Right atrium auricular region (tissue), 2 donors: ENCODE measurements around the gene SRD5A2. TPM values are rescaled to one million over a fixed set of nuclear protein-coding genes. Genes with fewer than 3 reads are reported as not detected.
"Not testable (repeated sequence)": the region's sequence is repeated elsewhere in the genome, so short reads cannot be mapped to it uniquely, and the experiment has no call there.

Source experiments
- DNase-seq: peaks from one replicate; pipeline ENCODE4 v3.0.0-alpha.2; 2019; ENCODE audit warnings: low spot score
- H3K27ac ChIP-seq, 2 donors: fragments of 200-600 bp; sonication (generic); 1 replicate in 1 of 2; 2 replicates in 1 of 2; pipeline ENCODE4 v1.5.1; 2016 to 2019
- H3K27me3 ChIP-seq, 2 donors: fragments of 200-600 bp; sonication (generic); one replicate each; pipeline versions ENCODE4 v1.5.1 to v1.6.0; 2017 to 2019
- H3K36me3 ChIP-seq: fragments of 200-600 bp; sonication (generic); one replicate; pipeline ENCODE4 v1.5.1; 2016
- H3K4me1 ChIP-seq, 2 donors: fragments of 200-600 bp; sonication (generic); one replicate each; pipeline versions ENCODE4 v1.5.1 to v1.6.0; 2017 to 2019
- H3K4me3 ChIP-seq, 2 donors: fragments of 200-600 bp; sonication (generic); 1 replicate in 1 of 2; 2 replicates in 1 of 2; pipeline ENCODE4 v1.5.1; 2017 to 2019; ENCODE audit warnings: mild to moderate bottlenecking in 1 of 2, moderate library complexity in 1 of 2
- H3K9me3 ChIP-seq, 2 donors: fragments of 200-600 bp; sonication (generic); one replicate each; pipeline ENCODE4 v1.5.1; 2019
- CTCF ChIP-seq, 2 donors: fragments of 200-600 bp; sonication (generic); IDR thresholded peaks; one replicate each; pipeline ENCODE4 v1.5.1; 2019; ENCODE audit warnings: antibody characterized with exemption in 2 of 2
- total RNA-seq, 2 donors: library from RNA; depleted of rRNA; stranded (reverse); fragments of >200 nt; gene quantifications; one replicate each; pipeline ENCODE4 v1.1.0, GENCODE V29; 2016

The SRD5A2 gene
- total RNA-seq, 2 donors from 2014 or later: not detected

GRCh38 chr2:31511376-31511775 lies 69.4 kb downstream of the SRD5A2 start:
- Histone ChIP-seq H3K36me3 (no peaks in the 10 kb centered on the region), H3K4me3 (no peak overlapping the region), H3K27ac (no peak overlapping the region), H3K4me1 (no peaks in the 10 kb centered on the region), H3K9me3 (no peaks in the 10 kb centered on the region), H3K27me3 (no peaks in the 10 kb centered on the region)
- TF ChIP-seq CTCF (IDR thresholded peaks at IDR 0.05): no peak
- no peak for DNase-seq

- no peak overlapping the region for H3K4me3 ChIP-seq
- no peak for TF ChIP-seq CTCF (IDR thresholded peaks at IDR 0.05)
- no peak for DNase-seq
- no peak overlapping the region for H3K27ac ChIP-seq
- H3K9me3 ChIP-seq: no peaks in the 10 kb centered on the region
- no peaks in the 10 kb centered on the region for H3K4me1 ChIP-seq
- H3K36me3 ChIP-seq: no peaks in the 10 kb centered on the region
- H3K27me3 ChIP-seq: no peaks in the 10 kb centered on the region
Measured at GRCh38 chr2:31505111-31505510, 75.6 kb downstream of the SRD5A2 start.

GRCh38 chr2:31504311-31504710 lies 76.4 kb downstream of the SRD5A2 start:
- H3K36me3 ChIP-seq: no peaks in the 10 kb centered on the region
- no peaks in the 10 kb centered on the region for H3K27me3 ChIP-seq
- no peaks in the 10 kb centered on the region for H3K4me1 ChIP-seq
- DNase-seq: no peak
- TF ChIP-seq CTCF (IDR thresholded peaks at IDR 0.05): no peak
- no peak overlapping the region for H3K4me3 ChIP-seq
- H3K27ac ChIP-seq: no peak overlapping the region
- H3K9me3 ChIP-seq: no peaks in the 10 kb centered on the region

- not testable (repeated sequence) for H3K4me3 ChIP-seq, DNase-seq, H3K9me3 ChIP-seq, H3K36me3 ChIP-seq, H3K27me3 ChIP-seq, H3K27ac ChIP-seq, H3K4me1 ChIP-seq
Measured at GRCh38 chr2:31496451-31496874, 84.3 kb downstream of the SRD5A2 start.

- H3K27me3 ChIP-seq, H3K4me1 ChIP-seq, DNase-seq, H3K4me3 ChIP-seq, H3K9me3 ChIP-seq, H3K27ac ChIP-seq, H3K36me3 ChIP-seq: not testable (repeated sequence)
Measured at GRCh38 chr2:31489339-31489738, 91.4 kb downstream of the SRD5A2 start.

GRCh38 chr2:31483246-31483645 lies 97.5 kb downstream of the SRD5A2 start:
- Histone ChIP-seq H3K4me3 (no peak overlapping the region), H3K4me1 (no peaks in the 10 kb centered on the region), H3K27me3 (no peaks in the 10 kb centered on the region), H3K36me3 (no peaks in the 10 kb centered on the region), H3K9me3 (no peaks in the 10 kb centered on the region), H3K27ac (no peak overlapping the region)
- TF ChIP-seq CTCF (IDR thresholded peaks at IDR 0.05): no peak
- DNase-seq: no peak

- Histone ChIP-seq H3K9me3 (no peaks in the 10 kb centered on the region), H3K36me3 (no peaks in the 10 kb centered on the region), H3K27ac (no peak overlapping the region), H3K4me1 (no peaks in the 10 kb centered on the region), H3K4me3 (no peak overlapping the region), H3K27me3 (no peaks in the 10 kb centered on the region)
- DNase-seq: no peak
- TF ChIP-seq CTCF (IDR thresholded peaks at IDR 0.05): no peak
Measured at GRCh38 chr2:31476511-31477180, 104.1 kb downstream of the SRD5A2 start.
